Choroid plexus epithelial cell (primary cell): ENCODE data around the gene KCNQ4.

ENCODE experiments used
- DNase-seq: peaks from one replicate; pipeline ENCODE4 v3.0.0-alpha.2; 2010; ENCODE audit warnings: low read depth
- H3K4me3 ChIP-seq: 2 replicates; pipeline ENCODE4 v1.5.1; 2011; ENCODE audit warnings: low read depth, mild to moderate bottlenecking, control low read depth, low read length, moderate library complexity
- TF ChIP-seq, protein P1 (sequence below): conservative IDR thresholded peaks from 2 replicates; pipeline ENCODE4 v1.5.1; 2011; ENCODE audit warnings: low read depth, mild to moderate bottlenecking, control low read depth, inconsistent platforms, low read length, moderate library complexity

KCNQ4 gene

GRCh38 chr1:40796939-40797667 lies 13.5 kb downstream of the KCNQ4 start:
- no peak for DNase-seq

DNA sequence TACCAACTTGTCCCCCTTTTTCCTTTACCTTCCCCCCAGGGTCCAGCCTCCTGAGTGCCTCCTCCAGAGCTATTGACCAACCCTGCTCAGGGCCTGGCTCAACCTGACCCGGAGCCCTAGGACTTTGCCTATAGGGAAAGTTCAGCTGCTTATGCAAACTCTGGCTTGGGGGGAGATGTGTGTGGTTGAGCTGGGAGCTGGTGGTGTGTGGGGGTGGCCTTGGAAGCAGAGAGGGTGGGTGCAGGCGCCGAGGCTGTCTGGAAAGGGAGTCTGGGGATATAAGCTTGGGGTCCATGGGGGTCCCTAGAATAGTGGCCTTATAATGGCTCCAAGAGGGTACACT lies 14.1 kb downstream of the KCNQ4 start:
- no peak for DNase-seq
- no peak overlapping the region for H3K4me3 ChIP-seq
- TF ChIP-seq, protein P1, sequence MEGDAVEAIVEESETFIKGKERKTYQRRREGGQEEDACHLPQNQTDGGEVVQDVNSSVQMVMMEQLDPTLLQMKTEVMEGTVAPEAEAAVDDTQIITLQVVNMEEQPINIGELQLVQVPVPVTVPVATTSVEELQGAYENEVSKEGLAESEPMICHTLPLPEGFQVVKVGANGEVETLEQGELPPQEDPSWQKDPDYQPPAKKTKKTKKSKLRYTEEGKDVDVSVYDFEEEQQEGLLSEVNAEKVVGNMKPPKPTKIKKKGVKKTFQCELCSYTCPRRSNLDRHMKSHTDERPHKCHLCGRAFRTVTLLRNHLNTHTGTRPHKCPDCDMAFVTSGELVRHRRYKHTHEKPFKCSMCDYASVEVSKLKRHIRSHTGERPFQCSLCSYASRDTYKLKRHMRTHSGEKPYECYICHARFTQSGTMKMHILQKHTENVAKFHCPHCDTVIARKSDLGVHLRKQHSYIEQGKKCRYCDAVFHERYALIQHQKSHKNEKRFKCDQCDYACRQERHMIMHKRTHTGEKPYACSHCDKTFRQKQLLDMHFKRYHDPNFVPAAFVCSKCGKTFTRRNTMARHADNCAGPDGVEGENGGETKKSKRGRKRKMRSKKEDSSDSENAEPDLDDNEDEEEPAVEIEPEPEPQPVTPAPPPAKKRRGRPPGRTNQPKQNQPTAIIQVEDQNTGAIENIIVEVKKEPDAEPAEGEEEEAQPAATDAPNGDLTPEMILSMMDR: no peak

More at GRCh38 chr1:40796939-40797667, 13.5 kb downstream of the KCNQ4 start:
- TF ChIP-seq, protein P1: no peak
- H3K4me3 ChIP-seq: no peak overlapping the region

- no peak overlapping the region for H3K4me3 ChIP-seq
- TF ChIP-seq, protein P1: no peak
- DNase-seq: no peak
These were observed 15.0 kb downstream of the KCNQ4 start for GRCh38 chr1:40798366-40799281.

DNA sequence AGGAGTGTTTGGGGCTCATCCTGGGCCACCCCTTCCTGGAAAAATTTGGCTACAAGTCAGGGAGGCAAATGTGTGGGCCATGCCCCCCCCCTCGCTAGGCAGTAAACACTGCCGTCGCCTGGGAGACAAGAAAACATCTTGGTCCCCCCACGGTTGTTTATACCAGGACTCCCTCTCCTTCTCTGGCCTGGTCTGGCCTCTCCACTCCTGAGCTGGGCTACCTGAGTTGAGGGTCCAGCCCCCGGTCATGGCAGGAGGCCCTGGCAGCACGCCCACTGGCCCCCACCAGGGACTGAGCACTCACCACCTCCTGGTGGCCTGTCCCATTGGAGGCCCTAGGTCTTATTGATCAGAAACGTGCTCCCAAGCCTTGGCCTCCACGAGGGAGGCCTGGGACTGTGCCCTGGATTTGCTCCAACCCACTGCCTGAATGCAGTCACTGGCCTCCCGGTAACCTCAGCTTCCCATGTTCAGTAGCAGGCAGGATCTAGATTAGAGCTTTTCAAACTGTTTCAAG lies 15.8 kb downstream of the KCNQ4 start:
- TF ChIP-seq, protein P1: no peak
- no peak overlapping the region for H3K4me3 ChIP-seq
- DNase-seq: peak; percentile 72

GRCh38 chr1:40801742-40802077 lies 18.1 kb downstream of the KCNQ4 start:
- DNase-seq: no peak
- TF ChIP-seq, protein P1: no peak
- H3K4me3 ChIP-seq: peak overlapping the region; percentile 56

DNA sequence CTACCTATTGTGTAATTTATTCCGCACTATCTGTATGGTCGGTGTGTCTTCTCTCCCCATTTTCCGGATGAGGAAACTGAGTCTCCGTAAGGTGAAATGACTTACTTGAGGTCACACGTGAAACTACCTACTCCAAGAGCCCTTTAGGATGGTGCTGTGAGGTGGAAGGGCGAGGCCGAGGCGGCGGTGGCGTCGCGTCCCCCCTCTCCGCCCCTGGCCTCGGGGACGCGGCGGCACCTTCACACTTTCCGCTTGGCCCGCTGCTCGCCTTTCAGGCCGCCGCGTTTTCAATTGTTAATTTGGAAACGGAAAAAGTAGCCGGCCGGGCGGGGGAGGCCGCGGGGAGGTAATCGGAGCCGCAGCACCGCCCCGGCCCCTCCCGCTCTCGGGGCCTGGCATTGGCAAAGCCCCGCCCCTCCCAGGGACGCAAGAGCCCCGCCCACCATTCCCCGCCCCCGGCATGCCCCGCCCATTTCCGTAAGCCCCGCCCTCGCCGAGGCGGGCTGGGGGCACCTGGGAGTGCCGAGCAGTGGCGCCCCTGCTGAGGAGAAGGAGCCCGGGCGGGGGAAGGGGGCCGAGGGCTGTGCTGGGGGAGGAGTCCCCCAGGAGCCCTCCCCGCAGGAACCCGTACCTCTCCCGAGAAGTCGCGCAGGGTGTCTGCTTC lies 18.6 kb downstream of the KCNQ4 start:
- DNase-seq: peak; percentile 83
- TF ChIP-seq, protein P1: no peak
- peak overlapping the region; percentile 56 for H3K4me3 ChIP-seq
